ENCODE measurements around the gene MIS18BP1.

GRCh38 chr14:45290547-45290946 is 37.5 kb upstream of the MIS18BP1 start:
- TF ChIP-seq CTCF (IDR thresholded peaks at IDR 0.05), result no peak
- TF ChIP-seq POLR2A (IDR thresholded peaks at IDR 0.05), result no peak
